HCT116 (cell line): Measurements from ENCODE around the gene GPHN.

ENCODE experiments used
- CTCF ChIP-seq, 3 experiments: fragments of 200-600 bp in 1 of 3; sonication (generic) in 1 of 3; IDR thresholded peaks in 2 of 3; conservative IDR thresholded peaks in 1 of 3; 2 replicates each; pipeline ENCODE4 v1.5.1; 2012 to 2017; ENCODE audit warnings: low read depth in 2 of 3, low read length in 2 of 3, antibody characterized with exemption in 1 of 3, borderline replicate concordance in 1 of 3, control low read depth in 1 of 3, mild to moderate bottlenecking in 1 of 3, mixed read lengths in 1 of 3, mixed run types in 1 of 3, moderate library complexity in 1 of 3; ENCODE audit not compliant: insufficient read depth in 1 of 3
- ELF1 ChIP-seq: IDR thresholded peaks from 2 replicates; pipeline ENCODE4 v1.6.1; 2012; ENCODE audit warnings: low read depth, borderline replicate concordance
- JUND ChIP-seq: IDR thresholded peaks from 2 replicates; pipeline ENCODE4 v1.6.1; 2012
- POLR2A ChIP-seq: IDR thresholded peaks from 2 replicates; pipeline ENCODE4 v1.7.0; 2011; ENCODE audit warnings: borderline replicate concordance; ENCODE audit not compliant: insufficient read depth, insufficient read length; ENCODE audit errors: extremely low read depth

DNA sequence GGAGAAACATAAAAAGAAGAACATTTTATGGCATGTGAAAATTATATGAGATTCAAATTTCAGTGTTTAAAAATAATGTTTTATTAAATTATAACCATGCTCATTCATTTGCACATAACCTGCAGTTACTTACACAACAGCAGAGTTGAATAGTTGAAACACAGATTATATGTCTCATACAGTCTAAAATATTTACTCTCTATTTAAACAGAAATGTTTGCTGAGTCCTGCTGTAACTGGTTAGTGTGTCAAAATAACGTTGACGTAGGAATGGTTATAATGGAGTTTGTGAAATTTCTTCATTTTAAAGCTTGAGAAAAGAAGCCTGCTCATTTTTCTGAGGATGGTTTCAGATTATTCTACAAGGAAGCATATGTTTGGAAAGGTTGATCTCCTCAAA is 484.8 kb downstream of the GPHN start:
- TF ChIP-seq CTCF (IDR thresholded peaks at IDR 0.05 in 2 of 3, conservative IDR thresholded peaks at IDR 0.05 in 1 of 3; ENCODE audit: borderline replicate concordance in 1 of 3, insufficient read depth in 1 of 3, low read depth in 2 of 3, low read length in 2 of 3) (no peak), JUND (no peak), POLR2A (no peak), ELF1 (no peak)
